ENCODE data around the gene CENPO. TPM values are rescaled to one million over a fixed set of nuclear protein-coding genes. Genes with fewer than 3 reads are reported as not detected.

The CENPO gene
- total RNA-seq, 2 experiments from 2014 or later, result 53.6 to 59.2 TPM

- Histone ChIP-seq H3K27ac (ENCODE audit: low read depth, low read length, poor library complexity, severe bottlenecking) (no peak overlapping the region), H3K4me3 (ENCODE audit: low read depth, low read length, poor library complexity, severe bottlenecking) (no peak overlapping the region), H3K79me2 (ENCODE audit: insufficient read depth, low read depth, low read length) (no peaks in the 10 kb centered on the region), H3K9me2 (ENCODE audit: insufficient read depth, low read length) (no peaks in the 10 kb centered on the region), H2AFZ (ENCODE audit: low read length) (no peak overlapping the region), H3K9me3 (ENCODE audit: low read length) (no peaks in the 10 kb centered on the region), H3K4me1 (ENCODE audit: insufficient read depth, low read length, poor library complexity, severe bottlenecking) (no peaks in the 10 kb centered on the region), H4K20me1 (ENCODE audit: insufficient read depth, low read length) (no peaks in the 10 kb centered on the region), H3K36me3 (ENCODE audit: insufficient read depth, low read length) (peaks cover 36% of the 10 kb centered on the region), H3K4me2 (ENCODE audit: low read length) (no peak overlapping the region)
- TF ChIP-seq EZH2phosphoT487 (IDR thresholded peaks at IDR 0.05; ENCODE audit: borderline replicate concordance, low read depth, low read length), result no peak
- TF ChIP-seq, protein P1, sequence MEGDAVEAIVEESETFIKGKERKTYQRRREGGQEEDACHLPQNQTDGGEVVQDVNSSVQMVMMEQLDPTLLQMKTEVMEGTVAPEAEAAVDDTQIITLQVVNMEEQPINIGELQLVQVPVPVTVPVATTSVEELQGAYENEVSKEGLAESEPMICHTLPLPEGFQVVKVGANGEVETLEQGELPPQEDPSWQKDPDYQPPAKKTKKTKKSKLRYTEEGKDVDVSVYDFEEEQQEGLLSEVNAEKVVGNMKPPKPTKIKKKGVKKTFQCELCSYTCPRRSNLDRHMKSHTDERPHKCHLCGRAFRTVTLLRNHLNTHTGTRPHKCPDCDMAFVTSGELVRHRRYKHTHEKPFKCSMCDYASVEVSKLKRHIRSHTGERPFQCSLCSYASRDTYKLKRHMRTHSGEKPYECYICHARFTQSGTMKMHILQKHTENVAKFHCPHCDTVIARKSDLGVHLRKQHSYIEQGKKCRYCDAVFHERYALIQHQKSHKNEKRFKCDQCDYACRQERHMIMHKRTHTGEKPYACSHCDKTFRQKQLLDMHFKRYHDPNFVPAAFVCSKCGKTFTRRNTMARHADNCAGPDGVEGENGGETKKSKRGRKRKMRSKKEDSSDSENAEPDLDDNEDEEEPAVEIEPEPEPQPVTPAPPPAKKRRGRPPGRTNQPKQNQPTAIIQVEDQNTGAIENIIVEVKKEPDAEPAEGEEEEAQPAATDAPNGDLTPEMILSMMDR (conservative IDR thresholded peaks at IDR 0.05; ENCODE audit: low read length), result no peak
- ChIA-PET CTCF (ENCODE audit: unreplicated experiment) (no interaction called here), POLR2A (no interaction called here)
- no peak for DNase-seq (ENCODE audit: low spot score)
- no TSS peak for BruUV-seq (replicated peaks)
- intact Hi-C loops (cut with micrococcal nuclease; ENCODE audit: unreplicated experiment), result no loop called here
Measured at GRCh38 chr2:24836706-24837105, 43.5 kb downstream of the CENPO start.

DNA sequence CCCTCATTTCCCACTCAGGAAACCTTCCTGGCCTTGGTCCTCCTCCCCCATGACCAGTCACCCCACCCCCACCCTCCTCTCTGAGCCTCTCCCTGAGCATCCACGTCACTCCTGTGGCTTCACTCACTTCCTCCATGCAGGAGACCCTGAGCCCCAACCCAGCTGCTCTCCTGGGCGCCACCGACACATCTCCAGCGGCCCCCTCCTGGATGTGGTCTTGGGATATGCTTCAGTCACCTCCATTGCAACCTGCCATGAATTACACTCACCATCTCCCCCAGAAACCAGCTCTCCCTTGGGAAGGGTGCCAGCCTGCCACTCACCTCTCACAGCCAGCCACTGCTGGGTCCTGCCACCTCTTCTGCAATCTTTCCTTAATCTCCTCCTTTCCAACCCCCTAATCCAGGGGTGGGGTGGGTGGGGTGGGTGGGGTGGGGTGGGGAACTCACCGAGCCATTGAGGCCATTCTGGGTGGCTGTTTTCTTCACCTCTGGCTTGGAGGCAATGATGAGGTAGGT lies 44.8 kb downstream of the CENPO start:
- H3K4me1 ChIP-seq (ENCODE audit: insufficient read depth, low read length, poor library complexity, severe bottlenecking), result no peaks in the 10 kb centered on the region

DNA sequence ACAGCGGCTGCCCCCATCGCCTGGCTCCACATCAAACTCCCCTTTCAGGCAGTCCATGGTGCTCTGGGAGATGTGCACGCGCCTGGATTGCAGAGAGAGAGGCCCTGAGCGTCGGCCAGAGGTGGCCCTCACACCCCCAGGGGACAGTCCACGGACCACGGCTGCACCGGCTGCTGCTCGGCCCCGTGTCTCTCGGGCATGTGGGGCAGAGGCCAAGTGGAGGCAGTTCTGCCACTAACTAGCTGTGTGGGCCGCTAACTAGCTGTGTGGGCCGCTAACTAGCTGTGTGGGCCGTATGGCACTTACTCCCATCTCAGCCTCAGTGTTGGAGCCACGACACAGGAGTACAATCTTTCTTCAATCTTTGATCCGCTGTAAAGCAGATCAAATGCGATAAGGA lies 45.3 kb downstream of the CENPO start:
- no peak overlapping the region for H2AFZ ChIP-seq (ENCODE audit: low read length)
- no peak overlapping the region for H3K27ac ChIP-seq (ENCODE audit: low read depth, low read length, poor library complexity, severe bottlenecking)
- ChIA-PET CTCF (ENCODE audit: unreplicated experiment) (no interaction called here), POLR2A (no interaction called here)
- intact Hi-C loops (cut with micrococcal nuclease; ENCODE audit: unreplicated experiment), result no loop called here
- TF ChIP-seq EZH2phosphoT487 (IDR thresholded peaks at IDR 0.05; ENCODE audit: borderline replicate concordance, low read depth, low read length), result no peak
- TF ChIP-seq, protein P1 (conservative IDR thresholded peaks at IDR 0.05; ENCODE audit: low read length), result no peak
- no peaks in the 10 kb centered on the region for H3K79me2 ChIP-seq (ENCODE audit: insufficient read depth, low read depth, low read length)
- BruUV-seq (replicated peaks), result no TSS peak
- no peaks in the 10 kb centered on the region for H3K4me1 ChIP-seq (ENCODE audit: insufficient read depth, low read length, poor library complexity, severe bottlenecking)
- no peaks in the 10 kb centered on the region for H3K9me2 ChIP-seq (ENCODE audit: insufficient read depth, low read length)
- no peaks in the 10 kb centered on the region for H3K9me3 ChIP-seq (ENCODE audit: low read length)
- DNase-seq (ENCODE audit: low spot score), result no peak
- no peak overlapping the region for H3K4me2 ChIP-seq (ENCODE audit: low read length)
- H3K36me3 ChIP-seq (ENCODE audit: insufficient read depth, low read length), result peaks cover 40% of the 10 kb centered on the region
- H3K4me3 ChIP-seq (ENCODE audit: low read depth, low read length, poor library complexity, severe bottlenecking), result no peak overlapping the region
- no peaks in the 10 kb centered on the region for H4K20me1 ChIP-seq (ENCODE audit: insufficient read depth, low read length)

More for the DNA sequence above, 44.8 kb downstream of the CENPO start:
- no peak overlapping the region for H3K4me3 ChIP-seq (ENCODE audit: low read depth, low read length, poor library complexity, severe bottlenecking)
- no peak overlapping the region for H3K4me2 ChIP-seq (ENCODE audit: low read length)
- H4K20me1 ChIP-seq (ENCODE audit: insufficient read depth, low read length), result no peaks in the 10 kb centered on the region
- H3K27ac ChIP-seq (ENCODE audit: low read depth, low read length, poor library complexity, severe bottlenecking), result no peak overlapping the region
- ChIA-PET CTCF (ENCODE audit: unreplicated experiment) (no interaction called here), POLR2A (interaction anchor here (0.6 kb wide), 1 partner anchor 119 kb away, joined by 3 read pairs; no protein-coding TSS in a partner anchor)
- BruUV-seq (replicated peaks), result no TSS peak
- no peaks in the 10 kb centered on the region for H3K9me3 ChIP-seq (ENCODE audit: low read length)
- intact Hi-C loops (cut with micrococcal nuclease; ENCODE audit: unreplicated experiment), result no loop called here
- H3K36me3 ChIP-seq (ENCODE audit: insufficient read depth, low read length), result peaks cover 40% of the 10 kb centered on the region
- TF ChIP-seq, protein P1 (conservative IDR thresholded peaks at IDR 0.05; ENCODE audit: low read length), result no peak
- TF ChIP-seq EZH2phosphoT487 (IDR thresholded peaks at IDR 0.05; ENCODE audit: borderline replicate concordance, low read depth, low read length), result no peak
- no peaks in the 10 kb centered on the region for H3K9me2 ChIP-seq (ENCODE audit: insufficient read depth, low read length)
- H3K79me2 ChIP-seq (ENCODE audit: insufficient read depth, low read depth, low read length), result no peaks in the 10 kb centered on the region
- no peak overlapping the region for H2AFZ ChIP-seq (ENCODE audit: low read length)
- no peak for DNase-seq (ENCODE audit: low spot score)
